Measurements from ENCODE around the gene ACVRL1.

ACVRL1 gene

DNA sequence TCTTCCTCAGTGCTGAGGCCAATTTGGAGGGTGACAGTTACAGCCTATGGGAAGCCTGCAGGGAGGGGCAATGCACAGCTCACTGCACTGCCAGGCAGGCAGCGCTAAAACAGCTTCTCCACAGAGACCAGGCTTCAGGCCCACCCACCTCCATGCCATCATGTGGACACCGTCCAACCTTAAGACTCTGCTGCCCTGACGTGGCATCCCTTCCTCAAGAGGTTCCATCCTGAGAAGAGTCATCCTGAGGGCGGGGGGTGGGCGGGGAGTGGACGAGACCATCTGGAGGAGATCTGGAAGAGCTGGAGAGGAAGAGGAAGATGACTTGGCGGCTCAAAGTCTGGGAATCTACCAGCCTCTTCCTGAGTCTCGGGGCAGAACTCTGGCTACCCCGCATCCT lies 8.4 kb upstream of the ACVRL1 start:
- DNase-seq (ENCODE audit: low read depth): no peak

DNA sequence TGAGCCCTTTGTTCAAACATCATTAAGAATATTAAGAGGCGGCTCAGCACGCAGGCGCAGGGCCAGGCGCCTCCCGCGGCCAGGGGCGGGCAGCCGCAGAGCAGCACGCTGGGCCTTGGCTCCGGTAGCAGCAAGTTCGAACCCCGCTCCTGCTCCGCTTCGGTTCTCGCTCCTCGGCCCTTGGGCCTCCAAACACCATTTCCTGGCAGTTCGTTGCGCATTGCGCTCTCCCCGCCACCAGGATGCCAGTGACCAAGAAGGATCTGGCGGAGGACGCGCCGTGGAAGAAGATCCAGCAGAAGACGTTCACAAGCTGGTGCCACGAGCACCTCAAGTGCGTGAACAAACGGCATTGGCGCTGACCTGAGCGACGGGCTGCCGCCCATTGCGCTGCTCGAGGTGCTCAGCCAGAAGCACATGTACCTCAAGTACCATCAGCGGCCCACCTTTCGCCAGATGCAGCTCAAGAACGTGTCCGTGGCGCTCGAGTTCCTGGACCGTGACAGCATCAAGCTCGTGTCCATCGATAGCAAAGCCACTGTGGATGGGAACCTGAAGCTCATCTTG lies 6.9 kb upstream of the ACVRL1 start:
- no peak for DNase-seq (ENCODE audit: low read depth)

DNA sequence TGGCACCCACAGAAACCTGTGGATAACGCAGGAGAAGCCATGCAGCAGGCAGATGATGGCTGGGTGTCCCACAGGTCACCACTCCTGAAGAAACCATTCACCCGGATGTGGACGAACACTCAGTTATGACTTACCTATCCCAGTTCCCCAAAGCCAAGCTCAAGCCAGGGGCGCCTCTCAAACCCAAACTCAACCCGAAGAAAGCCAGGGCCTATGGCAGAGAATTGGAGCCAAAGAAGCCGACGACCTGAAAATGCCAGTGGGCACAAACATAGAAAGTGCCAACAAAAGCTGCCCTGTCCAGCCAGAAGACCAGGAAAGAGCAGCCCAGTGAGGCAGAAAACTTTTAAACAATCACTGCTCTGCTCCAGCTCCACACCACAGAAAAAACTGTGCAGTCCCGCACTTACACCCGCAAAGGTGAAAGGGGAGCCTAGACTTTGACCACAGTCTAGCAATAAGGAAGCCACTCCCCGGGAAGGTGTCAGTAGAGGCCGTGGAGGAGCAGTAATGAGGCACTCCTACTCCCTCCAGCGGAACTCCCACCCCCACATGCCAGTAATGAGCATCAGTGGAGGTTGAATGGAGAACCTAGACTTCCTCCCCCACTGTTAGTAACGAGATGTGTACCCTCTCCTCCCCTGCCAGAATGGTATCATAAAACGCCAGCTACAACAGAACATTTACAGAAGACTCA lies 6.0 kb upstream of the ACVRL1 start:
- DNase-seq (ENCODE audit: low read depth): no peak

DNA sequence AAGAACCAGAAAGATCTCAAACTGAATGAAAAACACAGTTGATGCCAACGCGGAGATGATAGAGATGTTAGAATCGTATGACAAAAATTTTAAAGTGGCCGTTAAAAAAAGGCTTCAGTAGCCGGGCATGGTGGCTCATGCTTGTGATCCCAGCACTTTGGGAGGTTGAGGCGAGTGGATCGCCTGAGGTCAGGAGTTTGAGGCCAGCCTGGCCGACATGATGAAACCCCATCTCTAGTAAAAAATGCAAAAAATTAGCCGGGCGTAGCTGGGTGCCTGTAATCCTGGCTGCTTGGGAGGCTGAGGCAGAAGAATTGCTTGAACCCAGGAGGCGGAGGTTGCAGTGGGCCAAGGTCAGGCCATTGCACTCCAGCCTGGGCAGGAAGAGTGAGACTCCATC lies 5.4 kb upstream of the ACVRL1 start:
- DNase-seq (ENCODE audit: low read depth): no peak

DNA sequence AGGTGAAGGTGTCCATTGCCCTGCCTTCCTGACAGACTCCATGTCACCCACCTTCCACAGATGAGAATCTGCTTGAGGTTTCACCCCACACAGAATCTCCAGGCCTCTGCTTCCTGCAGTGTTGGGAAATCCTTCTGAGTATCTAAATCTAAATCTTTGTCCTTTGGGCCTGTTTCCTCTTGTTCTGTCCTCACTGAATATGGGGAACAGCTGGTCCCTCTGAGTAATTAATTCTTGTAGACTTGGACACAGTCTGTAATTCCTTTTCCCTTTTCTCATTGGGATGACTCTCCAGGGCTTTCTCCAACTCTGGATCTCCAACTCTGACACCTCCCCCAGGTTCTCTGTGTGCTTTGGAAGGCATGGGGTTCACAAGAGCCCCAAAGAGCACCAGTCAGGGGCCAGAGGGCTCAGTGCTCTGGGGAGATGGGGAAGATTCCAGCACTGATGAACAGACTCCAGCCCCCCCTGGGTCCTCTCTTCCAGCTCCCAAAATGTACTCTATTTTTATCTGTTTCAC lies 2.3 kb upstream of the ACVRL1 start:
- DNase-seq (ENCODE audit: low read depth): no peak

DNA sequence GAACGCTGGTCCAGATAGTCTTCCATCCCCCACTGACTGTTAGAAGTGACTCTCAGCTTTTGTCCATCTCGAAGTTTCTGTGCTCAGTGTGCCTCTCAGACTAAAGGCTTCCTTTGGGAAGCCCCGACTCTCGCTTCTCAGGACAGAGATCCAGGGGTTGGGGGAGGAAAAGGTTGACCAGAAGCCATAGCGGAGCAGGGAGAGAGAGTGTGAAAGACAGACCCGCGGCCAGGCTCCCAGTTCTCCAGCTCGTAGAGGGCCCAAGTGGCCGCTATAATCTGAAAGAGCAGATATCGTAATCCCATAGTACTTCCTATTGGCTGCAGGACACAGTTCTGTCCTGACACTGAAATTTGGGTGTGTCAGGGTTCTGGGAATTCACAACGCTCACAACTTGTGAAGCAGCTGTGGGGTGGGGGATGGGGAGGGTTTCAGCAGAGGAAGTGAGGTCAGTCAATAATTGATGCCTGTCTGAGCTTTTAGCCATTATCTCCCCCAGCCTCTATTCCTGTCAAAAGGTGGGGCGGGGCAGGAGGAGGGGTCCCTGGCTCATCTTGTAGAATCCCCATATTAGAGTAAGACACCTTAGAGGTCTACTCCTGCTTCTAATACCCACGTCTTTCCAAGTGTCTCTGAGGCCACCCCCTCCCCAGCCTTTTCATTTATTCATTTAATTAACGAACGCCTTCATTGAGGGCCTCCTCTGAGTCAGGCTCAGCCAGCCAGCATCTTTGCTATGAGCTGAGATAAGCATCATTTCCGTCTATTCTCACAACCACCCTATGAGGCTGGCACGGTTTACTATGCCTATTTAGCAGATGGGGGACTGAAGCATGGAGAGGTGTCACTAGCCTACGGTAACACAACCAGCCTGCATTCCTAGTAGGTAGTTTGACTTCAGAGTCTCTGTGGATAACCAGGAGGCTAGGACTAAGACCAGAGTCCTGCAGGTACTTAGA lies 1.6 kb upstream of the ACVRL1 start:
- no peak for DNase-seq (ENCODE audit: low read depth)

DNA sequence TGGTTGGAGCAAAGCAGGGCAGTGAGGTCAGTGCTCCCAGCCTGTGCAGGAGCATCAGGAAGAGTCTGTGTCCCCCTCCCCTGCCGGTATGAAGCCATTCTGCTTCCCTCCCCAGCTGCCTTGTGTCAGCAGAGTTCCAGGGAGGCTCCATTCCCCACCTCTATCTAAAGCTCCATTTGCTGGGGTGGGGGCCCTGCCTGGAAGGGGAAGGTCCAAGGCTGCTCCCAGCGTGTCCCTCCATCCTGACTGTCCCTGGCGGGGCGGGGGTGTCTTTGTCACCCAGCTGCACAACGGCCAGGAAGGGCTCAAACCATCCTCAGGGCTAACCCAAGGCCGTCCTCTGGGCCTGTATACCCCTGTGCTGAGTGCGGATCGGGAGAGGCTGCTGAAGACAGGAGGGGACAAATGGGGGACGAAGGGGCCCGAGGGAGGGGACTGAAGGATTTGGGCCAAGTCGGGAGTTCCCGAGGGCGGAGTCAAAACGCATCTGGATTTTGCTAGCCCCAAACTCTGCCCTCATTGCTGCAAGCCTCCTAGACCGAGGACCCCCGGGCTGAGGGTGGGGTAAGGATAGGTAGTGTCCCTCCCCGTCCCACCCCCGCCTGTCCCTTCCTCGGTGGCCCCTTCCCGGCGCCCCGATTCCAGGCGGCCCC lies 748 bp upstream of the ACVRL1 start:
- no peak for DNase-seq (ENCODE audit: low read depth)

DNA sequence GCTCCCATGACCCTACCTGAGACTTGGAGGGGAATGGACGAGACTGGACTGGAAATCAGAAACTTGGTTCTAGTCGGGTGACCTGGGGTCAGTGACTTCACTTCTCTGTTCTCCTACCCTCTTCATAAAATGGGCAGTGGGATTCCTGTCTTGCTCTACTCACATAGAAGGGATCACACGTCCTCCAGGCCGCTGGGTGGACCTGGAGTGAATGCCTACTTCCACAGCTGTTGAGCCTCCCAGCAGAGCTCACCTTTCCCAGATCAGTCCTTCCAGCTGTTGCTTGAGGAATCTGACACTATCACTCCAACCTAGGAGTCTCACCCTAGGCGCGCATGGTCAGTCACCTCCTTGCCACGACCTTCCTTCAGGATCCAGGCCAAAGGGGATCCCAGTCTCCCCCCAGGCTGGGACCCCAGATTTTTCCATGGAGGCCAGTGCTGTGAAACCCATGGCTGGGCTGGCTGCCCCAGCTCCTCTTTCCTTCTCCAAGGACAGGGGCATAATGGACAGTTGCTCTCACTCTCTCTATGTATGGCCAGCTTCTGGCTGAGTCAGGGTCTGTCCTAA lies 637 bp downstream of the ACVRL1 start:
- no peak for DNase-seq (ENCODE audit: low read depth)

DNA sequence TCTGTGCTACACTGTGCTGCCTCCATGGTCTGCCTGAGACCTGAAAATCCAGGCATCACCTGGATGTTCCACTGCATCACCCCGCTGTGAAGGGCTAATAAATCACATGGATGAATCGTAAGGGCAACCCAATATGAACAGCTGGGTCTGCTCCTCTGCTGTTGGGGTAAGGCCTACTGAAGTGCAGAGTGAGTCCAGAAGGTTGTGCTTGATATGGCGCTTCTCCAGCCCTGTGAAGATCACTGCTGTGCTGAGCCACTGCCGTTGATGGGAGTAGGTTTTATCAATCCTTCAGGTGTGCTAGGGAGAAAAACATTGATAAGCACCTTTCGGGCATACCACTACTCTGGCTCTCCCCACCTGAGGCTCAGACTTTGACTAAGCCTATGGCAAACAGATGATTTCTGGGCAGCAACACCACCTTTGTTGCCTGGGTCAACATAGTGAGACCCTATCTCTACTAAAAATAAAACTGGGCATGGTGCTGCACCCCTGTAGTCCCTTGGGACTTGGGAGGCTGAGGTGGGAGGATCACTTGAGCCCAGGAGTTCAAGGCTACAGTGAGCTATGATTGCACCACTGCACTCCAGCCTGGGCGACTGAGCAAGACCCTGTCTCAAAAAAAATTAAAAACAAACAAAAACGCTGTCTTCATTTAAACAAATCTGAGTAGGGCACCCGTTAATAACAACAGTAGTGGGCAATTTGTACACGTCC lies 1.7 kb downstream of the ACVRL1 start:
- DNase-seq (ENCODE audit: low read depth): no peak

DNA sequence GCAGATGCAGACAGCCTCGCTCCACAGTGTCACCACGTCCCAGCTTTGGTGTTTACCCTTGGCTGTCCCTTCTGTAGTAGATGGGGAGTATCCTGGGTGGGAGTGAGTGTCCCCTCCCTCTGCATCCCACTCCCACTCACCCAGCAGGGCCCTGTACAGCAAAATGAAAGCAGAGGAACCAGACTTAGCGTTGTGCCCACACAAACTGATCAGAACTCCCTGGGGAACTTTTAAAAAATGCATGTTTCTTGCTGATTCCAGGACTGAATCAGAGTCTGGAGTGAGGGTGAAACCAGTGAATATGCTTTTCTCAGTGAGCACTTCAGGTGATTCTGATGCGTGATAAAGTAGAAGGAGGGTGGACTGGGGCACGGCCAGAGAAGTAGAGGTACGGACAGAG lies 2.9 kb downstream of the ACVRL1 start:
- no peak for DNase-seq (ENCODE audit: low read depth)

DNA sequence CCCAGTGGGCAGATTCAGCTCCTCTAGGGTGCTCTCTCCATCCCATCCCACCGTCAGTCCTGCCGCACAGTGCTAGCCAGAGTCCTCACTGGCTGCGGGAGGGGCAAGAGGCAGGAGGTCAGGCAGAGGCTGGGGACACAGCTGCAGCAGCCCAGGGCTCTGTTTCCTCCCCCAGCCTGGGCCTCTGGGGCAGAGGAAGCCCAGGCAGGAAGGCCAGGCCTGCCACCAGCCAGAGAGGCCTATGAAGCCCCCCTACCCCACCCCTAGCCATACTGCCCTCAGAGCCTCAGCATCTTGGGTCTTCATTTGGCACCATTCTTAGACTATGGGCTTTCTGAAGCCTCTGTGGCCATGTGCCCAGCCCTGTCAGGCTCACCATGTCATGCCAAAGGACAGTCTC lies 3.4 kb downstream of the ACVRL1 start:
- no peak for DNase-seq (ENCODE audit: low read depth)

DNA sequence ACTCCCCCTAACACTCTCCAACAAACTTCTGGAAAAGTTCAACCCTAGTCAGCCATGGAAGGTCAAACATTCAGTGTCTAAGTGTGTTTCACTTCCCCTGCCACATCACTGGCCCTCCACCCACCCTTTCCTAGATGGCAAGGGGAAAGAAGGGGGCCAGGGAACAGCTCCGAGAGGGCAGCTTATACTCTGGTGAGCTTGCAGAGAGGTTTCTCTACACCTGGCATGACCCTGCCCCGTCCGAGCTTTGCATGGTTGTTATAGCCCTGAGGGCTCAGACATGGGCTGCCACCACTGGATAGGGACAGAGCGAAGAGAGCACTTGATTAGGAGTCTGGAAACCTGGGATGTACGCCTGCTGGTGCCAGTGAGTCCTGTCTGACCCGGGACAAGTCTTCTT lies 4.0 kb downstream of the ACVRL1 start:
- DNase-seq (ENCODE audit: low read depth): no peak

DNA sequence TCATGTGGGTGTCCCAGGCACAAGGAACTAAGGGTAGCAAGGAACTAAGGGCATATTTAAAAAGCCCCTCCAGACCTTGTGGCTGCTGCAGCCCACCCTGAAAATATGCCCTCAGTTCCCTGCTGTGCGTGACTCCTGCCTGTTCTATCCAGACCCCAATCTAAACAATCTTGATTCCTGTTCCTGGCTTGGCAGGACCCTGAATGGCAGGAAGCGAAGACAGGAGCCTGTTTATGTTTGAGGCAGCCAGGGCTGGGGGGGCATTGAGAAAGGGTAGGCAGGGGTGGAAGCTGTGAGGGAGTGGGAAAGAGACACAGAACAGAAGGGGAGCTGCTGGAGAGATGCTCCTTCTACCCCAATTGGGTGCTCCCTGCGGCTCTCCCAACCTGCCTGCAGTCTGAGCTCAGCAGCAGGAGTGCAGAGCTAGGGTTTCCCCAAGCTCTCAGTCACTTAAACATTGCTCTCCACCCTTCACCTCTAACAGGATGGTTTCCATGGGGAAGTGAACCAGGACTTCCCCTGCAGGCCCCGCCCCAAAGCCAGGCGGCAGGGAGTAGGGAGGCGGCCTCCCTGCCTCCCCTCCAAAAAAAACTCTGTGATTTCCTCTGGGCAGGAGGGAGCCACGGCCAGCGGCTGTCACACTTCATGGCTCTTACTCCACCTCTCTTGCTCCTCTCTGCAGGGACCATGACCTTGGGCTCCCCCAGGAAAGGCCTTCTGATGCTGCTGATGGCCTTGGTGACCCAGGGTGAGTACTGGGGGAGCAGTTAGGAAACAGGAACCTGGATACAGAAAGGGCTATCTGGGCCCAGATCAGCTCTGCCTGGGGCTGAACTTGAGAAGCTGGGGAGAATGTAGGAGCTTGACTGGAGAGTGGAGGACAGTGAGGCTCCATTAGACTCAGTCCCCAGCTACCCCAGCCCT lies 4.7 kb downstream of the ACVRL1 start:
- DNase-seq (ENCODE audit: low read depth): no peak

DNA sequence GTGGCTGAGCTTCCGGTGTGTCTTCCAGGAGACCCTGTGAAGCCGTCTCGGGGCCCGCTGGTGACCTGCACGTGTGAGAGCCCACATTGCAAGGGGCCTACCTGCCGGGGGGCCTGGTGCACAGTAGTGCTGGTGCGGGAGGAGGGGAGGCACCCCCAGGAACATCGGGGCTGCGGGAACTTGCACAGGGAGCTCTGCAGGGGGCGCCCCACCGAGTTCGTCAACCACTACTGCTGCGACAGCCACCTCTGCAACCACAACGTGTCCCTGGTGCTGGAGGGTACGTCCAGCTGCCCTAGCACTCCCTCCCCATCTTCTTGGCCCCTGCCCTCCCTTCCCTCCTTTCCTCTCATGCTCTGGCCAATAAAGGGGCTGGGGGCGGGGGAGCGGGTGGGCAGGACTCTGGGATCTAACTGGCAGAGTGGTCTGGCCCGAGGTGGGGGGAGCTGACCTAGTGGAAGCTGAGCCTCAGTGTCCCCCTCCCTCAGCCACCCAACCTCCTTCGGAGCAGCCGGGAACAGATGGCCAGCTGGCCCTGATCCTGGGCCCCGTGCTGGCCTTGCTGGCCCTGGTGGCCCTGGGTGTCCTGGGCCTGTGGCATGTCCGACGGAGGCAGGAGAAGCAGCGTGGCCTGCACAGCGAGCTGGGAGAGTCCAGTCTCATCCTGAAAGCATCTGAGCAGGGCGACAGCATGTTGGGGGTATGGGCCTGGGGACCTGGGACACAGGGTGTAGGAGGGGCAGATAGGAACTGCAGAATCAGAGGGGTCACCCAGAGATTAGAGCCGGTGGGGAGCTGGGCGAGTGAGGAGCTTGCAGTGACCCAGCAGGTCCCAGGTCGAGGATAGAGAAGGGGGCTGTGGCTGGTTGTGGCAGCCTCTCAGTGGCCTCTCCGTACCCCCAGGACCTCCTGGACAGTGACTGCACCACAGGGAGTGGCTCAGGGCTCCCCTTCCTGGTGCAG lies 6.0 kb downstream of the ACVRL1 start:
- no peak for DNase-seq (ENCODE audit: low read depth)

DNA sequence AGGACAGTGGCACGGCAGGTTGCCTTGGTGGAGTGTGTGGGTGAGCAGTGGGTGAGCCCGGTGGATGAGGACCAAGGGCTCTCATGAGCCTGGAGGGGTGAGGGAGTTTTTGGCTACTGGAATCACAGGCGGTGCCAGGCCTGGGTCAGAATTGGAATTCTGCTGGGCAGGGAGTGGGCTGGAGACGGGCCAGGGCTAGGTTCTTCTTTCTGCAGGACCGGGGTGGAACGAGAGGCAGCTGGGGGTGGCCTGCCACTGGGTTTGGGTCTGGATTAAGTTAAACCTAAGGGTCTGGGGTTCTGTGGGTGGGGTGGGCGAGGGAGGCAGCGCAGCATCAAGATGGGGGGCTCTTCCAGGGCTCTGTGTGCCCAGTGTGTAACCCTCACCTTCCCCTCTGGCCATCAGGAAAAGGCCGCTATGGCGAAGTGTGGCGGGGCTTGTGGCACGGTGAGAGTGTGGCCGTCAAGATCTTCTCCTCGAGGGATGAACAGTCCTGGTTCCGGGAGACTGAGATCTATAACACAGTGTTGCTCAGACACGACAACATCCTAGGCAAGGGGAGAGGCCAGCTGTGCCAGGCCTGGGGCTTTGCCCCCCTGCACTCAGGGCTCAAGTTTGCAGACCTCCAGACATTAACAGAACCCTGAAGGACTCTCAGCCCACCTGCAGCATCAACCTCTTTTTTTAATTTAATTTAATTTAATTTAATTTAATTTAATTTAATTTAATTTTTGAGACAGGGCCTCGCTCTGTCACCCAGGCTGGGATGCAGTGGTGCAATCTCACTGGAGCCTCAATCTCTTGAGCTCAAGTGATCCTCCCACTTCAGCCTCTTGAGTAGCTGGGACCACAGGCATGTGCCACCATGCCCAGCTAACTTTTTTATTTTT lies 7.0 kb downstream of the ACVRL1 start:
- no peak for DNase-seq (ENCODE audit: low read depth)

DNA sequence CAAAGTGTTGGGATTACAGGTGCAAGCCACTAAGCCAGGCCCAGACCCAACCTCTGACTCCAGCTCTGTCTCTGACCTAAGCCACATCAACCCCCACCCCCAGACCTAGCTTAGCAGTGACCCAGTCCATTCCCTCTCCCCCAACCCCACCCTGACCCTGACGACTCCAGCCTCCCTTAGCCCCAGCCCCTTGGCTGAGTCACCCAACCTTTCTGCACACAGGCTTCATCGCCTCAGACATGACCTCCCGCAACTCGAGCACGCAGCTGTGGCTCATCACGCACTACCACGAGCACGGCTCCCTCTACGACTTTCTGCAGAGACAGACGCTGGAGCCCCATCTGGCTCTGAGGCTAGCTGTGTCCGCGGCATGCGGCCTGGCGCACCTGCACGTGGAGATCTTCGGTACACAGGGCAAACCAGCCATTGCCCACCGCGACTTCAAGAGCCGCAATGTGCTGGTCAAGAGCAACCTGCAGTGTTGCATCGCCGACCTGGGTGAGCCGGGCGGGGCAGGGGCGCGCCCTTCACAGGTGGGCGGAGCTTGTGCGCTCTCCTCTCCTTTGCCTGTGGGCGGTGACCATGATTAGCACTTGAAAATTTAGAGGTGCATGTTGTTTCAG lies 7.8 kb downstream of the ACVRL1 start:
- no peak for DNase-seq (ENCODE audit: low read depth)

DNA sequence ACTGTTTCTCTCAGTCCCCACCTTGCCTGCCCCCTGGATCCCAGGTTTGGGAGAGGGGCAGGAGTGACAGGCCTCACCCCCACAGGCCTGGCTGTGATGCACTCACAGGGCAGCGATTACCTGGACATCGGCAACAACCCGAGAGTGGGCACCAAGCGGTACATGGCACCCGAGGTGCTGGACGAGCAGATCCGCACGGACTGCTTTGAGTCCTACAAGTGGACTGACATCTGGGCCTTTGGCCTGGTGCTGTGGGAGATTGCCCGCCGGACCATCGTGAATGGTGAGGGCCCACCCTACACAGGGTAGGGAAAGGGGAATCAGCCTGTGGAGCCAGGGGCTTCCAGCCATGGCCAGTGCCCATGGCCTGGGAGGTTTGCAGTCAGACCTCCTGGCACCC lies 8.6 kb downstream of the ACVRL1 start:
- no peak for DNase-seq (ENCODE audit: low read depth)
